T-helper 1 cell (primary cell): ENCODE data around the gene HSCB.
"Not testable (repeated sequence)": the region's sequence is repeated elsewhere in the genome, so short reads cannot be mapped to it uniquely, and the experiment has no call there.

Experiments used
- DNase-seq, 5 donors: peaks; one replicate each; pipeline ENCODE4 v3.0.0-alpha.2; 2012 to 2020

HSCB gene

GRCh38 chr22:28791841-28792490 lies 50.1 kb downstream of the HSCB start:
- peak in 1 of 5 donors; percentile 26 for DNase-seq

- DNase-seq: no peak
Observed at GRCh38 chr22:28792491-28793383, 50.9 kb downstream of the HSCB start.

- no peak for DNase-seq
Observed at GRCh38 chr22:28793976-28794584, 52.2 kb downstream of the HSCB start.

GRCh38 chr22:28795071-28795693 lies 53.3 kb downstream of the HSCB start:
- no peak for DNase-seq

- DNase-seq: no peak
Observed at GRCh38 chr22:28795932-28796856, 54.4 kb downstream of the HSCB start.

GRCh38 chr22:28798810-28799605 lies 57.2 kb downstream of the HSCB start:
- DNase-seq: peak in 1 of 5 donors; percentile 79

GRCh38 chr22:28799606-28800307 lies 57.9 kb downstream of the HSCB start:
- DNase-seq: peak in 2 of 5 donors; percentile 30 to 50

- peak; percentile 78 to 93 (median 83) for DNase-seq
Observed at GRCh38 chr22:28800308-28801041, 58.6 kb downstream of the HSCB start, which contains the start of gene XBP1. XBP1 (minus strand) TSS chr22:28800569.

GRCh38 chr22:28801845-28802594 lies 60.2 kb downstream of the HSCB start:
- DNase-seq: peak in 1 of 5 donors; percentile 21

- peak in 1 of 5 donors; percentile 33 for DNase-seq
Observed at GRCh38 chr22:28802595-28803123, 60.8 kb downstream of the HSCB start.

- DNase-seq: not testable (repeated sequence)
Observed at GRCh38 chr22:28805426-28805825, 63.6 kb downstream of the HSCB start.
